ENCODE data around the gene MYO18B.

Gene MYO18B

GRCh38 chr22:25752615-25753214, 10.7 kb downstream of the MYO18B start:
- Histone ChIP-seq H3K27me3 (ENCODE audit: low read depth, low read length) (no peaks in the 10 kb centered on the region), H3K9me3 (ENCODE audit: control insufficient read depth in 1 of 2, low read length in 2 of 2) (no peaks in the 10 kb centered on the region), H3K36me3 (ENCODE audit: control insufficient read depth in 1 of 2, insufficient read depth in 2 of 2, low read length in 2 of 2) (no peaks in the 10 kb centered on the region), H3K4me1 (ENCODE audit: control insufficient read depth in 1 of 2, insufficient read depth in 2 of 2, low read length in 2 of 2) (peaks cover 0 to 3% of the 10 kb centered on the region in 2 donors), H3K27ac (ENCODE audit: low read length) (no peak overlapping the region), H3K4me3 (ENCODE audit: low read depth in 1 of 2, low read length in 2 of 2) (no peak overlapping the region)

DNA sequence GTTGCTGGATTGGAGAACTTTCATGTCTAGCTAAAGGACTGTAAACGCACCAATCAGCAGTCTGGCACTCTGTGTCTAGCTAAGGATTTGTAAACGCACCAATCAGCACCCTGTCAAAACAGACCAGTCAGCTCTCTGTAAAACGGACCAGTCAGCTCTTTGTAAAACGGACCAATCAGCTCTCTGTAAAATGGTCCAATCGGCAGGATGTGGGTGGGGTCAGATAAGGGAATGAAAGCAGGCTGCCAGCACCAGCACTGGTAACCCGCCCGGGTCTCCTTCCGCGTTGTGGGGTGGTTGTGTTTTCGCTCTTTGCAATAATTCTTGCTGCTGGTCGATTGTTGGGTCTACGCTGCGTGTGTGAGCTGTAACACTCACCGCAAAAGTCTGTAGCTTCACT, 11.3 kb downstream of the MYO18B start:
- no peaks in the 10 kb centered on the region for H3K9me3 ChIP-seq (ENCODE audit: control insufficient read depth in 1 of 2, low read length in 2 of 2)

GRCh38 chr22:25754527-25755202, 12.7 kb downstream of the MYO18B start:
- H3K4me3 ChIP-seq (ENCODE audit: low read depth in 1 of 2, low read length in 2 of 2): no peak overlapping the region
- H3K36me3 ChIP-seq (ENCODE audit: control insufficient read depth in 1 of 2, insufficient read depth in 2 of 2, low read length in 2 of 2): no peaks in the 10 kb centered on the region
- H3K27ac ChIP-seq (ENCODE audit: low read length): no peak overlapping the region
- no peaks in the 10 kb centered on the region for H3K27me3 ChIP-seq (ENCODE audit: low read depth, low read length)
- no peaks in the 10 kb centered on the region for H3K9me3 ChIP-seq (ENCODE audit: control insufficient read depth in 1 of 2, low read length in 2 of 2)
- peaks cover 0 to 3% of the 10 kb centered on the region in 2 donors for H3K4me1 ChIP-seq (ENCODE audit: control insufficient read depth in 1 of 2, insufficient read depth in 2 of 2, low read length in 2 of 2)

More for the DNA sequence above, 11.3 kb downstream of the MYO18B start:
- Histone ChIP-seq H3K4me1 (ENCODE audit: control insufficient read depth in 1 of 2, insufficient read depth in 2 of 2, low read length in 2 of 2) (peaks cover 0 to 3% of the 10 kb centered on the region in 2 donors), H3K27ac (ENCODE audit: low read length) (no peak overlapping the region), H3K36me3 (ENCODE audit: control insufficient read depth in 1 of 2, insufficient read depth in 2 of 2, low read length in 2 of 2) (no peaks in the 10 kb centered on the region), H3K27me3 (ENCODE audit: low read depth, low read length) (no peaks in the 10 kb centered on the region), H3K4me3 (ENCODE audit: low read depth in 1 of 2, low read length in 2 of 2) (no peak overlapping the region)

GRCh38 chr22:25757686-25758085, 15.7 kb downstream of the MYO18B start:
- Histone ChIP-seq H3K36me3 (ENCODE audit: control insufficient read depth in 1 of 2, insufficient read depth in 2 of 2, low read length in 2 of 2) (no peaks in the 10 kb centered on the region), H3K27me3 (ENCODE audit: low read depth, low read length) (no peaks in the 10 kb centered on the region), H3K27ac (ENCODE audit: low read length) (no peak overlapping the region), H3K4me1 (ENCODE audit: control insufficient read depth in 1 of 2, insufficient read depth in 2 of 2, low read length in 2 of 2) (peaks cover 0 to 3% of the 10 kb centered on the region in 2 donors), H3K4me3 (ENCODE audit: low read depth in 1 of 2, low read length in 2 of 2) (no peak overlapping the region), H3K9me3 (ENCODE audit: control insufficient read depth in 1 of 2, low read length in 2 of 2) (no peaks in the 10 kb centered on the region)

DNA sequence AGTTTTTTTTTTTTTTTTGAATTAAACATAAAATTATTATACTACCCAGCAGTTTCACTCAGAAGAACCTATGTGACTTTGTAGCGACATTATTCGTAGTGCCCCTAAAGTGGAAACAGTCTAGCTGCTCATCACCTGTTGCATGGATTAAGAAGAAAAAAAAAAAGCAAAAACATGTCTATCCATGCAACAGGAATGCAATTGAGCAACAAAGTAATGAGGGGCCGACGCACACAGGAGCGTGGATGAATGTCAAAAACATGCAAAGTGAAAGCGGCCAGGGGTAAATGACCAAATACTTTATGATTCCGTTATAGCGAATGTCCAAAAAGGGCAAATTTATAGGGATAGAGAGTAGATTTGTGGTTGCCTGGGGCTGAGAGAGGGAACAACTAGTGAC, 16.3 kb downstream of the MYO18B start:
- H3K27me3 ChIP-seq (ENCODE audit: low read depth, low read length): no peaks in the 10 kb centered on the region
- no peak overlapping the region for H3K4me3 ChIP-seq (ENCODE audit: low read depth in 1 of 2, low read length in 2 of 2)
- no peak overlapping the region for H3K27ac ChIP-seq (ENCODE audit: low read length)
- H3K9me3 ChIP-seq (ENCODE audit: control insufficient read depth in 1 of 2, low read length in 2 of 2): no peaks in the 10 kb centered on the region
- no peaks in the 10 kb centered on the region for H3K36me3 ChIP-seq (ENCODE audit: control insufficient read depth in 1 of 2, insufficient read depth in 2 of 2, low read length in 2 of 2)
- peaks cover 0 to 3% of the 10 kb centered on the region in 2 donors for H3K4me1 ChIP-seq (ENCODE audit: control insufficient read depth in 1 of 2, insufficient read depth in 2 of 2, low read length in 2 of 2)

- H3K27me3 ChIP-seq (ENCODE audit: low read depth, low read length): no peaks in the 10 kb centered on the region
- no peak overlapping the region for H3K4me3 ChIP-seq (ENCODE audit: low read depth in 1 of 2, low read length in 2 of 2)
- H3K27ac ChIP-seq (ENCODE audit: low read length): no peak overlapping the region
- no peaks in the 10 kb centered on the region for H3K9me3 ChIP-seq (ENCODE audit: control insufficient read depth in 1 of 2, low read length in 2 of 2)
- H3K4me1 ChIP-seq (ENCODE audit: control insufficient read depth in 1 of 2, insufficient read depth in 2 of 2, low read length in 2 of 2): no peaks in the 10 kb centered on the region
- H3K36me3 ChIP-seq (ENCODE audit: control insufficient read depth in 1 of 2, insufficient read depth in 2 of 2, low read length in 2 of 2): no peaks in the 10 kb centered on the region
Observed at GRCh38 chr22:25759825-25760231, 17.8 kb downstream of the MYO18B start.

DNA sequence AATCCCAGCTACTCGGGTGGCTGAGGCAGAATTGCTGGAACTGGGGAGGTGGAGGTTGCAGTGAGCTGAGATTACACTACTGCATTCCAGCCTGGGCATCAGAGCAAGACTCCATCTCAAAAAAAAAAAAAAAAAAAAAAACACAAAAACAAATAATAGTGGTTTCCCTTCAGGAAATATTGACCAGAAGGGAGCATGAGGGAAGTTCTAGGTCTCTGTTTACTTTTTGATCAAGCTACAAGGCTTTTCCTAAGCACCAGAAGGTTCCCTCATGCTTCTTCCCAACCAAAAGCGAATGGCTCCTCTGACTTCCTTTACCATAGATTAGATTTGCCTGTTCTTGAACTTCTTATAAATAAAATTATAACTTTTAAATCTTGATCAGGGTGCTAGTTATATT, 18.3 kb downstream of the MYO18B start:
- no peaks in the 10 kb centered on the region for H3K9me3 ChIP-seq (ENCODE audit: control insufficient read depth in 1 of 2, low read length in 2 of 2)
- no peaks in the 10 kb centered on the region for H3K36me3 ChIP-seq (ENCODE audit: control insufficient read depth in 1 of 2, insufficient read depth in 2 of 2, low read length in 2 of 2)
- no peak overlapping the region for H3K4me3 ChIP-seq (ENCODE audit: low read depth in 1 of 2, low read length in 2 of 2)
- H3K4me1 ChIP-seq (ENCODE audit: control insufficient read depth in 1 of 2, insufficient read depth in 2 of 2, low read length in 2 of 2): no peaks in the 10 kb centered on the region
- no peaks in the 10 kb centered on the region for H3K27me3 ChIP-seq (ENCODE audit: low read depth, low read length)
- no peak overlapping the region for H3K27ac ChIP-seq (ENCODE audit: low read length)

GRCh38 chr22:25760848-25761595, 19.0 kb downstream of the MYO18B start:
- H3K4me3 ChIP-seq (ENCODE audit: low read depth in 1 of 2, low read length in 2 of 2): no peak overlapping the region
- no peaks in the 10 kb centered on the region for H3K27me3 ChIP-seq (ENCODE audit: low read depth, low read length)
- no peaks in the 10 kb centered on the region for H3K4me1 ChIP-seq (ENCODE audit: control insufficient read depth in 1 of 2, insufficient read depth in 2 of 2, low read length in 2 of 2)
- peaks cover 0 to 5% of the 10 kb centered on the region in 2 donors for H3K9me3 ChIP-seq (ENCODE audit: control insufficient read depth in 1 of 2, low read length in 2 of 2)
- no peaks in the 10 kb centered on the region for H3K36me3 ChIP-seq (ENCODE audit: control insufficient read depth in 1 of 2, insufficient read depth in 2 of 2, low read length in 2 of 2)
- no peak overlapping the region for H3K27ac ChIP-seq (ENCODE audit: low read length)

- Histone ChIP-seq H3K36me3 (ENCODE audit: control insufficient read depth in 1 of 2, insufficient read depth in 2 of 2, low read length in 2 of 2) (no peaks in the 10 kb centered on the region), H3K4me1 (ENCODE audit: control insufficient read depth in 1 of 2, insufficient read depth in 2 of 2, low read length in 2 of 2) (no peaks in the 10 kb centered on the region), H3K27ac (ENCODE audit: low read length) (no peak overlapping the region), H3K9me3 (ENCODE audit: control insufficient read depth in 1 of 2, low read length in 2 of 2) (peaks cover 9 to 16% of the 10 kb centered on the region in 2 donors), H3K4me3 (ENCODE audit: low read depth in 1 of 2, low read length in 2 of 2) (no peak overlapping the region), H3K27me3 (ENCODE audit: low read depth, low read length) (no peaks in the 10 kb centered on the region)
Observed at GRCh38 chr22:25762147-25762546, 20.2 kb downstream of the MYO18B start.

- no peak overlapping the region for H3K4me3 ChIP-seq (ENCODE audit: low read depth in 1 of 2, low read length in 2 of 2)
Observed at GRCh38 chr22:25763239-25763777, 21.3 kb downstream of the MYO18B start.

DNA sequence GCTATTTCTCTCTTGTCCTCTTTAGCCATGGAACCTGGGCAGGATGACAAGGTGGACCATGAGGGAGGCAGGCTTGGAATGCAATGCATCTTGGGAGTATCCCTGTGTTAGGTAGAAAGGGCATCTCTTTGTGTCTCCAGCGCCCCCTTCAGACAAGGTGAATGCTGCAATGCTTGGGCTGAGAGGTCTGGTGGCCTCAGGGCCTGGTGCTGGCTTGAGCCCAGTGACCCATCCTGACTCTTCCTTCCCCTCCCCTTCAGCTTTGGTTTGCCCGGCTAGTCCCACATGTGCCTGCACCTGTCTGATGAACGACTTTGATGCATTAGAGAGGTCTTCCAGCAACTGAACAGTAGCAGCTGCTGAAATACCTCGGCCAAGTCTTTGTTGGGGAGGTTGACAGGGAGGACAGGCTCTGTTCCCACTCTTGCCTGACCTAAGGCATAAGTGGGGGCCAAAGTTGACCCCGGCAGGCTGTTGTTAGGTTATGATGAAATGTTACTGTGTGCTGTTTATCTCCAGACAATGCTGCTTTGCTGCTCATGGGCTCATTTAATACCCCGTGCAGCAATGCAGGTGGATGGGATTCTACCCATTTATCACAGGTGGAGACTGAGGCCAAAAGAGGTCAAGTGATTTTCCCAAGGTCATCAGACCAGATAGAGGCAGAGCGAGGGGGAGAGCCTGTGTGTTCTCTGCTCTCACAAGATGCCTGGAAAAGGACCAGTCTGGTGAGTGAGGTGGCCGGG, 22.5 kb downstream of the MYO18B start:
- no peak overlapping the region for H3K27ac ChIP-seq (ENCODE audit: low read length)
- H3K4me3 ChIP-seq (ENCODE audit: low read depth in 1 of 2, low read length in 2 of 2): no peak overlapping the region
- H3K27me3 ChIP-seq (ENCODE audit: low read depth, low read length): no peaks in the 10 kb centered on the region
- H3K9me3 ChIP-seq (ENCODE audit: control insufficient read depth in 1 of 2, low read length in 2 of 2): peaks cover 9 to 19% of the 10 kb centered on the region in 2 donors
- no peaks in the 10 kb centered on the region for H3K36me3 ChIP-seq (ENCODE audit: control insufficient read depth in 1 of 2, insufficient read depth in 2 of 2, low read length in 2 of 2)
- no peaks in the 10 kb centered on the region for H3K4me1 ChIP-seq (ENCODE audit: control insufficient read depth in 1 of 2, insufficient read depth in 2 of 2, low read length in 2 of 2)

More at GRCh38 chr22:25763239-25763777, 21.3 kb downstream of the MYO18B start:
- Histone ChIP-seq H3K27me3 (ENCODE audit: low read depth, low read length) (no peaks in the 10 kb centered on the region), H3K36me3 (ENCODE audit: control insufficient read depth in 1 of 2, insufficient read depth in 2 of 2, low read length in 2 of 2) (no peaks in the 10 kb centered on the region), H3K27ac (ENCODE audit: low read length) (no peak overlapping the region), H3K9me3 (ENCODE audit: control insufficient read depth in 1 of 2, low read length in 2 of 2) (peaks cover 9 to 19% of the 10 kb centered on the region in 2 donors), H3K4me1 (ENCODE audit: control insufficient read depth in 1 of 2, insufficient read depth in 2 of 2, low read length in 2 of 2) (no peaks in the 10 kb centered on the region)

All from muscle layer of duodenum (tissue), 2 donors.